Stimulated activated CD4-positive, alpha-beta T cell treated with anti-CD3 and anti-CD28 coated beads, Interleukin-1b, Interleukin-23, amount 100 ng/mL, for 4 hours (primary cell): ENCODE measurements around the gene ST7.

Experiments used
- DNase-seq, 2 donors: peaks; one replicate each; pipeline ENCODE4 v3.0.0-alpha.2; 2020; ENCODE audit warnings: low read depth in 2 of 2

Gene ST7

GRCh38 chr7:117154721-117155120 lies 201.4 kb downstream of the ST7 start:
- no peak for DNase-seq

GRCh38 chr7:117155694-117156093 lies 202.4 kb downstream of the ST7 start:
- no peak for DNase-seq

DNA sequence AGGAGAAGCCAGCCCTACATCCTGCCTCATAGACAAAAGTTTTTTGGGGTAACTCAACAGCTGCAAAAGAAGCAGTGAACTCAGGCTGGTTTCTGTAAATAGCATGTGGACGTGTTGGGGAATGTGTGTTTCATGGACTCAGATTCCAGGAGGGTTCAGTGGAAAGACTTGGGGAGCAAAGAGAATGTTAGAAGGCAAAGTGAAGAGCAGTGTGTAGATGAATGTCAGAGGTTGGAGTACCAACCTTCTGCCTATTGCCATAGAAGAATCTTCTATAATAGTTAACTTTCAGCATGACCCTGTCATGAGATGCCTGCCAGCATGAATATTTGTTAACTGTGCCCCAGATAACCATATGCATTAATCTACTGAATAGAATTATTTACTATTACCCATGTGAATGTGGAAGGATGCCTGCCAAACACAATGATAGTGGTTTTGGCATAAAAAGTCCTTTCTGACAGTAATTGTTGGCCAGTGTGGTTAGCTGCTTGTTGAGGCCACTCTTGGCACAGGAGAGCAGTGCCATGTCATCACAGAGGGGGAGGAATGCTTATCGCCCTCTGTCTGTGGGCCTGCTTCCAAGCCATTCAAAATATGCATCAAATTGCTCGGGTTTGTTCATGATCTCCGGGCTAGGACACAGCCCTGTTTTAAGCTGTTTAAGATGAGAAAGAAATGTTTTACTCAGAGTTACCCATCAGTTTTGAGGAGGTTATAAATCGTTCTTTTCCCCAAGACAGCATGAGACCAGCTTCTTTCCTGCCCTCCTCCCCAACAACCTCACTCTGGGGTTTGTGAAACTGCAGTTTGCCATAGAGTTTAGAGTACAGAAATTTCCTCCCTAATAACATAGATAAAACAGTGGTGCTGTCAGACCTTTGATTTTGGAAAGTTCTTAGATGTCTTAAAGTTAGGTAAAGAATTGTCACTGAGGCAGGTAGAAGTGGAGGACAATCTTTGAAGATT lies 204.2 kb downstream of the ST7 start:
- DNase-seq: no peak

- DNase-seq: no peak
Observed at GRCh38 chr7:117158941-117159697, 205.8 kb downstream of the ST7 start.

GRCh38 chr7:117163101-117163500 lies 209.8 kb downstream of the ST7 start:
- DNase-seq: no peak

GRCh38 chr7:117164620-117165019 lies 211.3 kb downstream of the ST7 start:
- DNase-seq: no peak

DNA sequence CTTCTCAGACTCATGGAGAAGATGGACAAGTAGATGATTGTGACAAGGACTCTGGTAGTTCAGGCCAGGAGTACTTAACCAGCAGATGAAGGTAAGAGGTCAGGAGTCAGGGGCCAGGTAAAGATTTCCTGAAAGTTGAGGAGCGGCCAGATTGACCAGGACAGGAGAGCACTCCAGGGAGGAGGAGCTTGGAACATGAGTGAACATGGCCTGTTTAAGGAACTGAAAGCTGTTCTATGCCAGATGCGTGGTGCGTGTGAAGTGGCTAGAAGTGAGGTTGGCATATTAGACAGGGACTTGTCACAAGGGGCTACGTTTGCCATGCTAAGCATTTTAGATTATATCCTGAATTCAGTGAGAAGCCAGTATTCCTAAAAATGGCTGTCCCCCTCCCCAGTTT lies 212.4 kb downstream of the ST7 start:
- DNase-seq: no peak

DNA sequence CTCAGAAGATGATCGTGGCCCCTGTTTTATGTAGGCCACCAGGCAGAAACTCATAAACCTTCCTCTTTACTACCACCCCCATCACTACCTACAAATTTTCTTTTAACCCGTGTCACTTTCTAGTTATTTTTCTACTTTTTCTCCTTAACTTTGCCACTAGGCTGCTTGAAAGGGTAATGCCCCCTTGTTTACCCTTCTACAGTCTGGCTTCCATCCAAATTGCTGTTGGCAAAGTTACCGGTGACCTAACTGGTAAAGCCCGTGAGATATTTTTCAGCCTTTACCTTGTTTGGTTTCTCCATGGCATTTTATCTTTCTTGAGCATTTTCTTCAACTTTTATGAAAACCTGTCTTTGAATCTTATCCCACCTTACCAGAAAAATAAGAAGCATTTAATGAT lies 216.6 kb downstream of the ST7 start:
- DNase-seq: no peak

DNA sequence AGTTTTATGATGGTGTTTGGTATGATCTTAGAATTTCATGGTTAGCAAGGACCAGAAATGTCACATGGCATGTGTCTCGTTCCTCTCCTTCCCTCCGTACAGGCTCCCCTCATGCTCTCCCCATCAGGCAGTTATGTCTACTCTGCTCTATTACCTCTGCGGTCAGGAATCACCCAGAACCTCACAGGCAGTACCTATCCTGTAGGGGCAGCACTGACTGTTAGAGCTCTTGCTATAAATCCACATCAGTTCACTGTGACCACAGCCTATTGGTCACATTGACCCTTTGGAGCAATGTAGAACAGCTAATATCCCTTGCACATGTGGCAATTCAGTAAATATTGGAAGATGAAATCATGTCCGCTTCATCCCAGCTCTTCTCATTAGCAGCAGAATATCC lies 217.8 kb downstream of the ST7 start:
- DNase-seq: no peak

- DNase-seq: no peak
Observed at GRCh38 chr7:117172283-117172682, 219.0 kb downstream of the ST7 start.

DNA sequence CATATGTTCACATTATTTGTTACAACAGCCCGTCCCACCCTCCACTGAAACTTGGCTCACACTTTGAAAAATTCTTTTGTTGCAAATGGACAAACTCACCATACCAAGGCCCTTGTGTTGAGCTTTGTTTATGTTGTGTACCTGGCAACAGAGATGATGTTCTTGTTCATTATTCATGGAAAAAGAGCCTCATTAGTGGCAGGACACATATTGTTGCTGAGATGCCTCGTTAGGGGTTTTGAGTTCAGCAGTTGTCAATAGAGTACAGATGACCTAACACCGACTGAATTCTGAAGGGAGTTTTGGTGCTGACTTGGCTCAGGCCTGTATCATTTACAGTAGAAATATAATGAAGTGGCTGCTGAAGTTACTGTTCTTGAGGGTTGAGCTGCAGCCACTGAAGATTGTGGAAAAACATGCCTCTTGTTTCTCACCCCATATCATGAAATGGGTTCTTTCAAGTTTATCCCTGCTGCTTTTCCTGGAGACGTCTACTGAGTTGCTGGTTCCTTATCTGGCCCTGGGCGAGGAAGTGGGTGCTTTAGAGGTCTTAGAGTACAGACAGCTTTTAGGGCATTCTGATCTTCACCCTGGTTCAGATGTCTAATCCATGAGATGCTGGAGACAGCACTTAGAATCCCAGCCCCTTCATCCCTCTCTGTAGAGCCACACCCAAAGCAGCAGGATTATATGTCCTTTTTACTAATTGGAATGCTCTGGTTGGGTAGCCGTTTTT lies 219.9 kb downstream of the ST7 start:
- DNase-seq: no peak

- DNase-seq: no peak
Observed at GRCh38 chr7:117176206-117176605, 222.9 kb downstream of the ST7 start.

- no peak for DNase-seq
Observed at GRCh38 chr7:117178600-117178999, 225.3 kb downstream of the ST7 start.

DNA sequence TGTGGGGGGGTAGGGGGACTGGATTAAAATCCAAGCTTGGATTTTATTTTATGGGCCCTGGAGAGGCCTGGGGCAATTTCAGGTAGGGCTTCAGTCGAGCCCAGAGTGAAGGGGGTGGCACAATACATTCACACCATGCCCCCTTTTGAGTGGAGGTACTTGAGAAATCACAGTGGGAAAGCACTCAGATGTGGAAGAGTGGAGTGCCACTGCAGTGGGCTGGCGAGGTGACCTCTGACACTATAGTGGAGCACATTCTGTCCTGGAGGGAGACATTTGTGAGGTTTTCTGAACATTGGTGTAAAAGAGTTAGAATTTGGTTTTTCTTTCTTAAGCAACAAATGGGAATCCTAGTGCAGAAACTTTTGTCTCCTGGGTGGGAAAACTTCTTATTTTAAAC lies 226.4 kb downstream of the ST7 start:
- no peak for DNase-seq

GRCh38 chr7:117183729-117184128 lies 230.4 kb downstream of the ST7 start:
- DNase-seq: no peak

- DNase-seq: no peak
Observed at GRCh38 chr7:117184367-117184766, 231.1 kb downstream of the ST7 start.

- no peak for DNase-seq
Observed at GRCh38 chr7:117185124-117185523, 231.8 kb downstream of the ST7 start.

- no peak for DNase-seq
Observed at GRCh38 chr7:117186218-117187010, 233.1 kb downstream of the ST7 start.

GRCh38 chr7:117188376-117188775 lies 235.1 kb downstream of the ST7 start:
- DNase-seq: no peak

DNA sequence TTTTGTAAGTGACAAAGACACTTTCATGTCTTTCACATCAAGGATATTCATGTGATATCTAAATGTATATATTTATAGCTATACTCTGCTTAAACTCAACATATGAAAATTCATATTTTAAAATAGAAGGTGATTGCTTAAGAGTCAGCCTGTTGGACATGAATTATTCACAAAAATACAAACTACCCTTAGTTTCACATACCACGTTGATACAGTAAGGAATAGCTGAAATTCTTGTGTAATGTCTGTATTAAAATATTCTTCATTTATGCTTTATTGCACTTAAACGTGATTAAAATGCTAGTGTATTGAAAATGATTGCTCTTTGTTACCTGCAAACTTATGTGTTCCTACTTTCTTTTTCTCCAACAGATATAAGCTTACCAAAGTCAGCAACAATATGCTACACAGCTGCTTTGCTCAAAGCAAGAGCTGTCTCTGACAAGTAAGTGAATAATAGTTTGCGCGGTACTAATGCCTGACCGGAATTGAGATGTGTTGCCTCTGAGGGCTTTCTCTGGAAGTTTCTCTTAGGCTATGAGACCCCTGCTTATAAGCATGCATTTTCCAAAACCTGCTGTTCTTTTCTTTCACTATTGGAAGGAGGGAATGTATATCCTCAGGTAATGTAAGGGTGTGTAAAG lies 235.8 kb downstream of the ST7 start:
- no peak for DNase-seq

GRCh38 chr7:117190104-117190503 lies 236.8 kb downstream of the ST7 start:
- DNase-seq: no peak
